Measurements from ENCODE around the gene EFCAB8.

The EFCAB8 gene

DNA sequence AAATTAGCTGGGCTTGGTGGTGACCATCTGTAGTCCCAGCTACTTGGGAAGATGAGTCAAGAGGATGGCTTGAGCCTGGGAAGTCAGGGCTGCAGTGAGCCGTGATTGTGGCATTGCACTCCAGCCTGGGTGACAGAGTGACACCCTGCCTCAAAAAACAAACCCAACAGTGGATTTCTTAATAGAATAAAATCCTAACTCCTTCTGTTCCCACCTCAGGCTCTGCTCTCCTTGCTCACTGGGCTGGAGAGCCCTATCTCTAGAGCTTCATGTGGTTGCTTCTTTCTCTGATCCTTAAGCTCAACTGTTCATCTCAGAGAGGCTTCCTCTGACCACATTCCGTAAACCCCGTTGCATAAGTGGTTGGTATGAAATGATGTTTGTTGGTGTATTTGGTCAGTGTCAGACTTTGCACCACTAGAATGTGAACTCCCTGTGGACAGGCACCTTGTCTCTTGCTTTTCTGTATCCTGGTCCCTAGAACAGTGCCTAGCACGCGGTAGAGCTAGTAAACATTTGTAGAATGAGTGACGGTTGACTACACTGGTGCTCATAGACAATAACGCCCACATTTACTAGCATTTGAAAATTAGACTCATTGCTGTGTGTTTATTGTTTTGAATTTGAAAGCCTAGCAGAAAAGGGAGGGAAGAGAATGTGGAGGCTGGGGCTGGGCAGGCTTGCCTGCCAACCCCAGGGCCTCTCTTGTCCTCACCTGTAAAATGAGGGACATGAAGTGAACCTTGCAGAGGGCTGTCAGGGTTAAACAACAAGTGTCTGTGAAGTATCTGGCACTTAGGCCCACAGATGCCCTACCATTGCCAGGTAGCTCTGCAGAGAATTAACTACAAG, 34.8 kb upstream of the EFCAB8 start:
- no peak for ATAC-seq
- TF ChIP-seq, protein P1, sequence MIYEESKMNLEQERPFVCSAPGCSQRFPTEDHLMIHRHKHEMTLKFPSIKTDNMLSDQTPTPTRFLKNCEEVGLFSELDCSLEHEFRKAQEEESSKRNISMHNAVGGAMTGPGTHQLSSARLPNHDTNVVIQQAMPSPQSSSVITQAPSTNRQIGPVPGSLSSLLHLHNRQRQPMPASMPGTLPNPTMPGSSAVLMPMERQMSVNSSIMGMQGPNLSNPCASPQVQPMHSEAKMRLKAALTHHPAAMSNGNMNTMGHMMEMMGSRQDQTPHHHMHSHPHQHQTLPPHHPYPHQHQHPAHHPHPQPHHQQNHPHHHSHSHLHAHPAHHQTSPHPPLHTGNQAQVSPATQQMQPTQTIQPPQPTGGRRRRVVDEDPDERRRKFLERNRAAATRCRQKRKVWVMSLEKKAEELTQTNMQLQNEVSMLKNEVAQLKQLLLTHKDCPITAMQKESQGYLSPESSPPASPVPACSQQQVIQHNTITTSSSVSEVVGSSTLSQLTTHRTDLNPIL (CRISPR knock-in tag; IDR thresholded peaks at IDR 0.05; ENCODE audit: low read depth), result no peak
- TF ChIP-seq ZNF8 (CRISPR knock-in tag; IDR thresholded peaks at IDR 0.05), result no peak

DNA sequence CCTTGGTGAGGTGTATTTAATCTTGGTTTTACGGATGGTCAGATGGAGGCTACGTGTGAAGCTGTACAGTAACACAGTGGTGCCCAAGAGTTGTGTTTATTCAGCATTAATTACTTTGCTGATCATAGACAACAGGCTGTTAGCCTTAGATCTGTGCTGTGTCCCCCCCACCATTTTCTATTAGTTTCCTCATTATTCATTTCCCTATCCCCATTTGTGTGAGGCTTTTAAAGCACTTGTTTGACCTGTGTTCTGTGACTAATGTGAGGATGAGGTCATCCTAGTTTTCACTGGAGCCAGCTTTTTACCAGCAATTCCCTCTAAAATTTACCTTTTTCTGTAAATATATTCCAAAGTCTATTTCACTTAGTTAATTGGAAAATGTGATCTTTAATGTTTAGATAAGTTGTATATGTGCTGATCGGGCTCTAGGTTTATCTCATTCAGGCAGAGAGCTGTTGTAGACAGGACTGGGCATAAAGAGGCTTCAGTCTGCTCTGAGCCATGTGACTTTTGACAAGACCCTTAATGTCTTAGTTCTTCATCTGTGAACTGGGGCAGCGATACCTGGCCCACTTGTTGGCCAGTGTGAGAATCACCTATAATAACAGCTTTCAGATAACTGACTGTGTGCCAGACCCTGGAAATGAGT, 30.6 kb upstream of the EFCAB8 start:
- no peak for ATAC-seq
- TF ChIP-seq, protein P2, sequence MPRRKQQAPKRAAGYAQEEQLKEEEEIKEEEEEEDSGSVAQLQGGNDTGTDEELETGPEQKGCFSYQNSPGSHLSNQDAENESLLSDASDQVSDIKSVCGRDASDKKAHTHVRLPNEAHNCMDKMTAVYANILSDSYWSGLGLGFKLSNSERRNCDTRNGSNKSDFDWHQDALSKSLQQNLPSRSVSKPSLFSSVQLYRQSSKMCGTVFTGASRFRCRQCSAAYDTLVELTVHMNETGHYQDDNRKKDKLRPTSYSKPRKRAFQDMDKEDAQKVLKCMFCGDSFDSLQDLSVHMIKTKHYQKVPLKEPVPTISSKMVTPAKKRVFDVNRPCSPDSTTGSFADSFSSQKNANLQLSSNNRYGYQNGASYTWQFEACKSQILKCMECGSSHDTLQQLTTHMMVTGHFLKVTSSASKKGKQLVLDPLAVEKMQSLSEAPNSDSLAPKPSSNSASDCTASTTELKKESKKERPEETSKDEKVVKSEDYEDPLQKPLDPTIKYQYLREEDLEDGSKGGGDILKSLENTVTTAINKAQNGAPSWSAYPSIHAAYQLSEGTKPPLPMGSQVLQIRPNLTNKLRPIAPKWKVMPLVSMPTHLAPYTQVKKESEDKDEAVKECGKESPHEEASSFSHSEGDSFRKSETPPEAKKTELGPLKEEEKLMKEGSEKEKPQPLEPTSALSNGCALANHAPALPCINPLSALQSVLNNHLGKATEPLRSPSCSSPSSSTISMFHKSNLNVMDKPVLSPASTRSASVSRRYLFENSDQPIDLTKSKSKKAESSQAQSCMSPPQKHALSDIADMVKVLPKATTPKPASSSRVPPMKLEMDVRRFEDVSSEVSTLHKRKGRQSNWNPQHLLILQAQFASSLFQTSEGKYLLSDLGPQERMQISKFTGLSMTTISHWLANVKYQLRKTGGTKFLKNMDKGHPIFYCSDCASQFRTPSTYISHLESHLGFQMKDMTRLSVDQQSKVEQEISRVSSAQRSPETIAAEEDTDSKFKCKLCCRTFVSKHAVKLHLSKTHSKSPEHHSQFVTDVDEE (CRISPR knock-in tag; IDR thresholded peaks at IDR 0.05), result no peak
- TF ChIP-seq TOX (CRISPR knock-in tag; IDR thresholded peaks at IDR 0.05; ENCODE audit: borderline replicate concordance), result no peak
- no peak for TF ChIP-seq PPARA (CRISPR knock-in tag; IDR thresholded peaks at IDR 0.05; ENCODE audit: borderline replicate concordance)
- TF ChIP-seq, protein P1 (CRISPR knock-in tag; IDR thresholded peaks at IDR 0.05; ENCODE audit: low read depth), result no peak
- TF ChIP-seq ZFP30 (CRISPR knock-in tag; IDR thresholded peaks at IDR 0.05), result no peak
- TF ChIP-seq, protein P3, sequence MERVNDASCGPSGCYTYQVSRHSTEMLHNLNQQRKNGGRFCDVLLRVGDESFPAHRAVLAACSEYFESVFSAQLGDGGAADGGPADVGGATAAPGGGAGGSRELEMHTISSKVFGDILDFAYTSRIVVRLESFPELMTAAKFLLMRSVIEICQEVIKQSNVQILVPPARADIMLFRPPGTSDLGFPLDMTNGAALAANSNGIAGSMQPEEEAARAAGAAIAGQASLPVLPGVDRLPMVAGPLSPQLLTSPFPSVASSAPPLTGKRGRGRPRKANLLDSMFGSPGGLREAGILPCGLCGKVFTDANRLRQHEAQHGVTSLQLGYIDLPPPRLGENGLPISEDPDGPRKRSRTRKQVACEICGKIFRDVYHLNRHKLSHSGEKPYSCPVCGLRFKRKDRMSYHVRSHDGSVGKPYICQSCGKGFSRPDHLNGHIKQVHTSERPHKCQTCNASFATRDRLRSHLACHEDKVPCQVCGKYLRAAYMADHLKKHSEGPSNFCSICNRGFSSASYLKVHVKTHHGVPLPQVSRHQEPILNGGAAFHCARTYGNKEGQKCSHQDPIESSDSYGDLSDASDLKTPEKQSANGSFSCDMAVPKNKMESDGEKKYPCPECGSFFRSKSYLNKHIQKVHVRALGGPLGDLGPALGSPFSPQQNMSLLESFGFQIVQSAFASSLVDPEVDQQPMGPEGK (CRISPR knock-in tag; IDR thresholded peaks at IDR 0.05; ENCODE audit: borderline replicate concordance), result no peak

DNA sequence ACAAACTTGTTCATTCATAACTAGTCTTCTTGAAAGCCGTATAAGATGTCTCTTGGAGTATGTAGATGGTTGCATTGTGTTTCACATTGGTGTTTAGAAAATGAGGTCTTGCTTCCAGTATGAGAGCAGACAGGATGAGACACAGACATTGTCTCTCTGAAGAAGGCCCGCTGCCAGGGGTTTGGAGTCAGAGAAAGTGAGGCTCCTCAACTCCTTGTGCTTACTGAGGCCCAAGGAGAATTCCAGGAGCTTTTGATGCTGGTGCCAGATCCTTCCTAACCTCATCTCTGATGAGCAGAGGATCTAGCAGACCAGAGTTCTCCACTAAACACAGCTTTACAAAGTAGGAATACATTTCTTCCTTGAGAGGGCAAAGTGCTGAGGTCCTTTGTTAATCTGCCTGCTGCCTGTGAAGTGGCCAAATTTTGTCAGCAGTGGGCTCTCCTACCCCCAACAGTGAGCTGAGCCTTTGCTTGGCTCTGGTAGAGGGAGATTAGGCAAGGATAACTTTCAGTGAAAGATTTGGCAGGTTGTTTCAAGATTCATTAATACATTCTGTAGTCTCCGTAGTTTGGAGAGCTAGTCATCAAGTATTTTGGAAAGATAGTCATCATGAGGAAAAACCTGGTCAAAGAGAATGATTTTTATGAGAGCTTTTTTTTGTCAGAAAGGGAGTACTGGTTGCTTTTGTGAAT, 29.3 kb upstream of the EFCAB8 start:
- ATAC-seq, result no peak
- TF ChIP-seq ZNF8 (CRISPR knock-in tag; IDR thresholded peaks at IDR 0.05) (no peak), PPARA (CRISPR knock-in tag; IDR thresholded peaks at IDR 0.05; ENCODE audit: borderline replicate concordance) (no peak), TCF4 (CRISPR knock-in tag; IDR thresholded peaks at IDR 0.05; ENCODE audit: borderline replicate concordance) (no peak)
- TF ChIP-seq, protein P2 (CRISPR knock-in tag; IDR thresholded peaks at IDR 0.05), result no peak
- TF ChIP-seq, protein P1 (CRISPR knock-in tag; IDR thresholded peaks at IDR 0.05; ENCODE audit: low read depth), result no peak

DNA sequence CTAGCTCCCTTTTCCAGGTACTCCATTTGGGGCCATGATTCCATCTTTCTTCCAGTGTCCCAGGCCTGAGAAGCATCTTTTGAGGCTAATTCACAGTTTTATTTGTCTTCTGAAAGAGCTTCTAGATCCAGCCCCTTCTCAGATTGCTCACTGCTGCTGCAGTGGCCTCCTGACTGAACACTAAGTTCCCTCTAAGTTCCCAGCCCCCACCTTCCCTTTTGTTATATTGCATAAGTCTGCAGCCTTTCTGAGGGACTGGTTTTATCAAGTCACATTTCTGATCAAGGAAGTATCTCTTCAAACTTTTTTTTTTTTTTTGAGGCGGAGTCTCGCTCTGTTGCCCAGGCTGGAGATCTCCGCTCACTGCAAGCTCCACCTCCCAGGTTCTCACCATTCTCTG, 28.3 kb upstream of the EFCAB8 start:
- no peak for ATAC-seq
- TF ChIP-seq ARNTL (CRISPR knock-in tag; IDR thresholded peaks at IDR 0.05; ENCODE audit: borderline replicate concordance, low read depth) (no peak), GLIS3 (CRISPR knock-in tag; IDR thresholded peaks at IDR 0.05) (no peak), CSDC2 (CRISPR knock-in tag; IDR thresholded peaks at IDR 0.05) (no peak), ZFP30 (CRISPR knock-in tag; IDR thresholded peaks at IDR 0.05) (no peak), ZNF565 (CRISPR knock-in tag; conservative IDR thresholded peaks at IDR 0.05; ENCODE audit: low read depth) (no peak), ISL1 (CRISPR knock-in tag; IDR thresholded peaks at IDR 0.05) (no peak)
- TF ChIP-seq, protein P1 (CRISPR knock-in tag; IDR thresholded peaks at IDR 0.05; ENCODE audit: low read depth), result no peak
- TF ChIP-seq, protein P2 (CRISPR knock-in tag; IDR thresholded peaks at IDR 0.05), result no peak

All from SK-N-SH treated with all-trans-retinoic acid at 6 μM for 48 hours (cell line).